ENCODE measurements around the gene MRPL17.
A peak's percentile ranks its signal among the peaks of the same experiment; 100 is the strongest.

DNA sequence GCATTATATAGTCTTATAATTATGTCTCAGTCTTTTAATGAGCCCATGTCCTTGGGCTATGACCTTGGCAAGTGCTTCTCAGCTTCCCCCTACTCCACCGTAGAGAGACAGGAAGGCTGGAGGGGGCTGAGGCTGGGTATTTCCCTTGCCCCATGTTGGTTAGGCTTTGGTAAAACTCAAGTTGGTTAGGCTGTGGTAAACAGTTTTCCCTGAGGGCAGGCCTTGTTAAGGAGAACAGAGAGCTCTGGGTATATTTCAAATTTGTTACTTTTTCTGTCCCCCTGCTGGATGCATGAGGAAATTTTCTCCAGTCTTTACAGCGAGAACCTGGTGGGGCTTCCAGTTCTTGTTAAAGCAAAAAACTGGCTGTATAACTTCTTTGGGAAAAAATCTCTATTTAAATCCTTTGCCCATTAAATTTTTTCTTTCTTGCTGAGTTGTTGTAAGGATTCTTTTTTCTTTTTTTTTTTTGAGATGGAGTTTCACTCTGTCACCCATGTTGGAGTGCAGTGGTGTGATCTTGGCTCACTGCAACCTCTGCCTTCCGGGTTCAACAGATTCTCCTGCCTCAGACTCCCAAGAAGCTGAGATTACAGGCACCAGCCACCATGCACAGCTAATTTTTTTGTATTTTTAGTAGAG, 15.3 kb downstream of the MRPL17 start:
- TF ChIP-seq, protein P1, sequence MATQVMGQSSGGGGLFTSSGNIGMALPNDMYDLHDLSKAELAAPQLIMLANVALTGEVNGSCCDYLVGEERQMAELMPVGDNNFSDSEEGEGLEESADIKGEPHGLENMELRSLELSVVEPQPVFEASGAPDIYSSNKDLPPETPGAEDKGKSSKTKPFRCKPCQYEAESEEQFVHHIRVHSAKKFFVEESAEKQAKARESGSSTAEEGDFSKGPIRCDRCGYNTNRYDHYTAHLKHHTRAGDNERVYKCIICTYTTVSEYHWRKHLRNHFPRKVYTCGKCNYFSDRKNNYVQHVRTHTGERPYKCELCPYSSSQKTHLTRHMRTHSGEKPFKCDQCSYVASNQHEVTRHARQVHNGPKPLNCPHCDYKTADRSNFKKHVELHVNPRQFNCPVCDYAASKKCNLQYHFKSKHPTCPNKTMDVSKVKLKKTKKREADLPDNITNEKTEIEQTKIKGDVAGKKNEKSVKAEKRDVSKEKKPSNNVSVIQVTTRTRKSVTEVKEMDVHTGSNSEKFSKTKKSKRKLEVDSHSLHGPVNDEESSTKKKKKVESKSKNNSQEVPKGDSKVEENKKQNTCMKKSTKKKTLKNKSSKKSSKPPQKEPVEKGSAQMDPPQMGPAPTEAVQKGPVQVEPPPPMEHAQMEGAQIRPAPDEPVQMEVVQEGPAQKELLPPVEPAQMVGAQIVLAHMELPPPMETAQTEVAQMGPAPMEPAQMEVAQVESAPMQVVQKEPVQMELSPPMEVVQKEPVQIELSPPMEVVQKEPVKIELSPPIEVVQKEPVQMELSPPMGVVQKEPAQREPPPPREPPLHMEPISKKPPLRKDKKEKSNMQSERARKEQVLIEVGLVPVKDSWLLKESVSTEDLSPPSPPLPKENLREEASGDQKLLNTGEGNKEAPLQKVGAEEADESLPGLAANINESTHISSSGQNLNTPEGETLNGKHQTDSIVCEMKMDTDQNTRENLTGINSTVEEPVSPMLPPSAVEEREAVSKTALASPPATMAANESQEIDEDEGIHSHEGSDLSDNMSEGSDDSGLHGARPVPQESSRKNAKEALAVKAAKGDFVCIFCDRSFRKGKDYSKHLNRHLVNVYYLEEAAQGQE (IDR thresholded peaks at IDR 0.05; ENCODE audit: unreplicated experiment), result no peak
- TF ChIP-seq, protein P2, sequence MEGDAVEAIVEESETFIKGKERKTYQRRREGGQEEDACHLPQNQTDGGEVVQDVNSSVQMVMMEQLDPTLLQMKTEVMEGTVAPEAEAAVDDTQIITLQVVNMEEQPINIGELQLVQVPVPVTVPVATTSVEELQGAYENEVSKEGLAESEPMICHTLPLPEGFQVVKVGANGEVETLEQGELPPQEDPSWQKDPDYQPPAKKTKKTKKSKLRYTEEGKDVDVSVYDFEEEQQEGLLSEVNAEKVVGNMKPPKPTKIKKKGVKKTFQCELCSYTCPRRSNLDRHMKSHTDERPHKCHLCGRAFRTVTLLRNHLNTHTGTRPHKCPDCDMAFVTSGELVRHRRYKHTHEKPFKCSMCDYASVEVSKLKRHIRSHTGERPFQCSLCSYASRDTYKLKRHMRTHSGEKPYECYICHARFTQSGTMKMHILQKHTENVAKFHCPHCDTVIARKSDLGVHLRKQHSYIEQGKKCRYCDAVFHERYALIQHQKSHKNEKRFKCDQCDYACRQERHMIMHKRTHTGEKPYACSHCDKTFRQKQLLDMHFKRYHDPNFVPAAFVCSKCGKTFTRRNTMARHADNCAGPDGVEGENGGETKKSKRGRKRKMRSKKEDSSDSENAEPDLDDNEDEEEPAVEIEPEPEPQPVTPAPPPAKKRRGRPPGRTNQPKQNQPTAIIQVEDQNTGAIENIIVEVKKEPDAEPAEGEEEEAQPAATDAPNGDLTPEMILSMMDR (conservative IDR thresholded peaks at IDR 0.05; ENCODE audit: low read depth in 2 of 2), result peak; percentile 54 to 77
- TF ChIP-seq EZH2 (IDR thresholded peaks at IDR 0.05; ENCODE audit: low read depth, unreplicated experiment) (no peak), EZH2phosphoT487 (IDR thresholded peaks at IDR 0.05; ENCODE audit: unreplicated experiment) (no peak)

Data from GM23338 (cell line).